Upper lobe of left lung (tissue), 6 donors: ENCODE results near the gene MARCHF9. TPM values are rescaled to one million over a fixed set of nuclear protein-coding genes. Genes with fewer than 3 reads are reported as not detected.
A peak's percentile ranks its signal among the peaks of the same experiment; 100 is the strongest.

ENCODE experiments used
- ATAC-seq, 2 donors: fragments of 200-7000 bp; cut with Tn5 transposase; one replicate each; pipeline ENCODE4 v1.9.1; 2022; ENCODE audit warnings: mild to moderate bottlenecking in 2 of 2, moderate library complexity in 2 of 2; ENCODE audit not compliant: low FRiP score in 2 of 2
- DNase-seq, 2 donors: peaks; one replicate each; pipeline ENCODE4 v3.0.0-alpha.2; 2019 to 2020
- H3K27ac ChIP-seq, 4 donors: fragments of 200-600 bp; sonication (generic); one replicate each; pipeline ENCODE4 v1.5.1; 2016 to 2019
- H3K27me3 ChIP-seq, 4 donors: fragments of 200-600 bp; sonication (generic); one replicate each; pipeline ENCODE4 v1.5.1; 2017 to 2019
- H3K36me3 ChIP-seq, 4 donors: fragments of 200-600 bp; sonication (generic); one replicate each; pipeline ENCODE4 v1.5.1; 2016 to 2019
- H3K4me1 ChIP-seq, 4 donors: fragments of 200-600 bp; sonication (generic); one replicate each; pipeline ENCODE4 v1.5.1; 2018 to 2019
- H3K4me3 ChIP-seq, 4 donors: fragments of 200-600 bp; sonication (generic); one replicate each; pipeline ENCODE4 v1.5.1; 2017 to 2019; ENCODE audit warnings: mild to moderate bottlenecking in 2 of 4, moderate library complexity in 1 of 4
- H3K9me3 ChIP-seq, 4 donors: fragments of 200-600 bp; sonication (generic); one replicate each; pipeline ENCODE4 v1.5.1; 2018 to 2019
- EP300 ChIP-seq, 4 donors: sonication (generic); formaldehyde crosslinking; IDR thresholded peaks; one replicate each; pipeline ENCODE4 v1.5.1; 2017; ENCODE audit warnings: antibody characterized with exemption in 4 of 4, control low read depth in 2 of 4
- POLR2A ChIP-seq, 4 donors: fragments of 450-650 bp; IDR thresholded peaks; one replicate each; pipeline ENCODE4 v1.5.1; 2016 to 2017; ENCODE audit warnings: antibody characterized with exemption in 4 of 4, mild to moderate bottlenecking in 2 of 4
- POLR2AphosphoS5 ChIP-seq, 2 donors: sonication (generic); formaldehyde crosslinking; IDR thresholded peaks; one replicate each; pipeline ENCODE4 v1.5.1; 2017; ENCODE audit warnings: antibody characterized with exemption in 2 of 2
- WGBS, 2 donors: methylation state at CpG; one replicate each; pipeline ENCODE4 v1.1.5; 2017 to 2018; 5-methylcytosine and 5-hydroxymethylcytosine counted together
- total RNA-seq, 6 donors: library from RNA; depleted of rRNA in 4 of 6; stranded (reverse); fragments of >200 nt in 4 of 6; gene quantifications; one replicate each; pipeline versions ENCODE4 v1.1.0 to v1.2.1, GENCODE V29; 2016 to 2021
- TF ChIP-seq, protein P1 (sequence below), 6 experiments: fragments of 450-650 bp in 4 of 6; fragments of 200-600 bp in 2 of 6; sonication (generic) in 2 of 6; IDR thresholded peaks; one replicate each; pipeline ENCODE4 v1.5.1; 2016 to 2019; ENCODE audit warnings: antibody characterized with exemption in 6 of 6
- donor health status: DM: no; HTN: no; CAD: no; lungs with moderate emphysema.
- donor health status: DM: no; HTN: yes; CAD: no; lungs with severe emphysema.

The MARCHF9 gene
- total RNA-seq, 6 donors from 2014 or later = 15.4 to 36.7 (median 21.3) TPM

DNA sequence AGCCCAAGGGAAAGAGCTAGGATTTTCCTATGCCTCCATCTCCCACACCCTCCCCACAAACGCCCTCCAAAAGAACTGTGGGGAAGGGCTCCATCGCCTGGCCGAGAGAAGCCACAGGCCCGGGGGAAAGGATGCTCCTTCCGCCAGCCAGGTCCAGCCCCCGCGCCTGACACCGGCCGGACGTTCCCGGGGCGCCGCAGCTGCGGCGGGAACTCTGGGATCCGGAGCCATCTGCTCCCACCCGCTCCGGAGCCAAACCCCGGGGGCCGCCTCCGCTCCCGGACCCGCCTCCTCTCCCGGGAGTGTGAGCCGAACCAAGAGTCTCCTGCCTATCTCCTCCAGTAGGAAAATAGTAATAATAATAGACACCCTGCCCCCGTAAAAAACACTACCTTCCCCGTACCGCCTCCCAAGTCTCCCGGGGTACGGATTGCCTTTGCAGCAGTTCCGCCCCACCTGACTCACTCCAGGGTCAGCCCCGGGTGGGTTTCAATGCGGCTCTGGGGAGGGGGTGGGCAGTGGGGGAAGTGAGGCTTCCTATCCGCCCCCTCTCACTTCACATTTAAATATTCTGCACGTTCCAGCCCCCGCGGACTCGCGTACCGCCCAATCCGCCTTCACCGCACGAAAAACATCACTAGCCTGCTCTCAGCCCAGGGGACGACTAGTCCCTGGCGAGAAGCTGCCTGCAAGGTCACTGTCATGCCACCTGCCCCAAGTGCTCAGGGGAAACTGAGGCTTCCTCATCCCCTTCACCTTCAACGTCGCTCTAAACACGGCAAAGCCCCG is 18.8 kb upstream of the MARCHF9 start:
- ATAC-seq = peak in 1 of 2 donors; percentile 18
- peak overlapping the region in 1 of 4 donors; percentile 8 for H3K4me3 ChIP-seq
- peaks cover 1 to 50% (median 22%) of the 10 kb centered on the region in 4 donors for H3K27me3 ChIP-seq
- H3K9me3 ChIP-seq = no peaks in the 10 kb centered on the region
- TF ChIP-seq POLR2A (IDR thresholded peaks at IDR 0.05) (no peak), POLR2AphosphoS5 (IDR thresholded peaks at IDR 0.05) (no peak), EP300 (IDR thresholded peaks at IDR 0.05) (no peak)
- TF ChIP-seq, protein P1, sequence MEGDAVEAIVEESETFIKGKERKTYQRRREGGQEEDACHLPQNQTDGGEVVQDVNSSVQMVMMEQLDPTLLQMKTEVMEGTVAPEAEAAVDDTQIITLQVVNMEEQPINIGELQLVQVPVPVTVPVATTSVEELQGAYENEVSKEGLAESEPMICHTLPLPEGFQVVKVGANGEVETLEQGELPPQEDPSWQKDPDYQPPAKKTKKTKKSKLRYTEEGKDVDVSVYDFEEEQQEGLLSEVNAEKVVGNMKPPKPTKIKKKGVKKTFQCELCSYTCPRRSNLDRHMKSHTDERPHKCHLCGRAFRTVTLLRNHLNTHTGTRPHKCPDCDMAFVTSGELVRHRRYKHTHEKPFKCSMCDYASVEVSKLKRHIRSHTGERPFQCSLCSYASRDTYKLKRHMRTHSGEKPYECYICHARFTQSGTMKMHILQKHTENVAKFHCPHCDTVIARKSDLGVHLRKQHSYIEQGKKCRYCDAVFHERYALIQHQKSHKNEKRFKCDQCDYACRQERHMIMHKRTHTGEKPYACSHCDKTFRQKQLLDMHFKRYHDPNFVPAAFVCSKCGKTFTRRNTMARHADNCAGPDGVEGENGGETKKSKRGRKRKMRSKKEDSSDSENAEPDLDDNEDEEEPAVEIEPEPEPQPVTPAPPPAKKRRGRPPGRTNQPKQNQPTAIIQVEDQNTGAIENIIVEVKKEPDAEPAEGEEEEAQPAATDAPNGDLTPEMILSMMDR (IDR thresholded peaks at IDR 0.05) = no peak
- WGBS, 2 donors = 37 to 52% methylated on average over 29 to 49 of the region's 49 CpGs
- H3K36me3 ChIP-seq = peaks cover 0 to 4% (median 1%) of the 10 kb centered on the region in 4 donors
- H3K27ac ChIP-seq = no peak overlapping the region
- peak in 1 of 2 donors; percentile 85 for DNase-seq
- peaks cover 26 to 49% (median 36%) of the 10 kb centered on the region in 4 donors for H3K4me1 ChIP-seq

DNA sequence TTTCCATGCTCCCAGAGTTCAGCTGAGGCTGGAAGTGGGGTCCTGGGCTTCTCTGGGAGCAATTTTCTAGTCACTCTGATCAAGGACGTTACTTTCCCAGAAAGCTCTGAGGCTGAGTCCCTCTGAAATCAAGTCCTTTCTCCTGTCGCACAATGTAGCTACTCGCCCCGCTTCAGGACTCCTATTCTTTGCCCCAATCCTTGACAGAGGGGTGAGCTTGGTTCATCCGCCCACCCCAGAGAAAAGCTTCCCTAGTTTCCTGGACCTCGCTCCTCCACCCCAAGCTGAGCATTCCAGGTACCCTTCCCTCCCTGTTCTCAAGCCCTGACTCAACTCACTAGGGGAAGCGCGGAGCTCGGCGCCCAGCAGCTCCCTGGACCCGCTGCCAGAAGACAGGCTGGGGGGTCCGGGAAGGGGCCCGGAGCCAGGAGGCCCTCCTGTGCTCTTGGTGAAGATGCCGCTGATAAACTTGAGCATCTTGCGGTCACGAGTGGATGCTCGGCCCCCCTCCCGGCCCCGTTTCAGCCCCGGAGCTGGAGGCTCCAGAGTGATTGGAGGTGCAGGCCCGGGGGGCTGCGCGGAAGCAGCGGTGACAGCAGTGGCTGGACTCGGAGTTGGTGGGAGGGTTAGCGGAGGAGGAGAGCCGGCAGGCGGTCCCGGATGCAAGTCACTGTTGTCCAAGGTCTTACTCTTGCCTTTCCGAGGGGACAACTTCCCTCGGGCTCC is 18.0 kb upstream of the MARCHF9 start:
- no peak for ATAC-seq
- Histone ChIP-seq H3K4me1 (peaks cover 26 to 50% (median 36%) of the 10 kb centered on the region in 4 donors), H3K9me3 (no peaks in the 10 kb centered on the region), H3K4me3 (peak overlapping the region in 2 of 4 donors; percentile 21 to 38), H3K36me3 (peaks cover 0 to 4% (median 0%) of the 10 kb centered on the region in 4 donors), H3K27ac (no peak overlapping the region), H3K27me3 (peaks cover 1 to 50% (median 22%) of the 10 kb centered on the region in 4 donors)
- TF ChIP-seq EP300 (IDR thresholded peaks at IDR 0.05) = no peak
- TF ChIP-seq, protein P1 (IDR thresholded peaks at IDR 0.05) = no peak
- no peak for TF ChIP-seq POLR2AphosphoS5 (IDR thresholded peaks at IDR 0.05)
- no peak for TF ChIP-seq POLR2A (IDR thresholded peaks at IDR 0.05)
- peak in 1 of 2 donors; percentile 81 for DNase-seq
- WGBS, 2 donors = 43 to 45% methylated on average over 22 to 30 of the region's 31 CpGs

DNA sequence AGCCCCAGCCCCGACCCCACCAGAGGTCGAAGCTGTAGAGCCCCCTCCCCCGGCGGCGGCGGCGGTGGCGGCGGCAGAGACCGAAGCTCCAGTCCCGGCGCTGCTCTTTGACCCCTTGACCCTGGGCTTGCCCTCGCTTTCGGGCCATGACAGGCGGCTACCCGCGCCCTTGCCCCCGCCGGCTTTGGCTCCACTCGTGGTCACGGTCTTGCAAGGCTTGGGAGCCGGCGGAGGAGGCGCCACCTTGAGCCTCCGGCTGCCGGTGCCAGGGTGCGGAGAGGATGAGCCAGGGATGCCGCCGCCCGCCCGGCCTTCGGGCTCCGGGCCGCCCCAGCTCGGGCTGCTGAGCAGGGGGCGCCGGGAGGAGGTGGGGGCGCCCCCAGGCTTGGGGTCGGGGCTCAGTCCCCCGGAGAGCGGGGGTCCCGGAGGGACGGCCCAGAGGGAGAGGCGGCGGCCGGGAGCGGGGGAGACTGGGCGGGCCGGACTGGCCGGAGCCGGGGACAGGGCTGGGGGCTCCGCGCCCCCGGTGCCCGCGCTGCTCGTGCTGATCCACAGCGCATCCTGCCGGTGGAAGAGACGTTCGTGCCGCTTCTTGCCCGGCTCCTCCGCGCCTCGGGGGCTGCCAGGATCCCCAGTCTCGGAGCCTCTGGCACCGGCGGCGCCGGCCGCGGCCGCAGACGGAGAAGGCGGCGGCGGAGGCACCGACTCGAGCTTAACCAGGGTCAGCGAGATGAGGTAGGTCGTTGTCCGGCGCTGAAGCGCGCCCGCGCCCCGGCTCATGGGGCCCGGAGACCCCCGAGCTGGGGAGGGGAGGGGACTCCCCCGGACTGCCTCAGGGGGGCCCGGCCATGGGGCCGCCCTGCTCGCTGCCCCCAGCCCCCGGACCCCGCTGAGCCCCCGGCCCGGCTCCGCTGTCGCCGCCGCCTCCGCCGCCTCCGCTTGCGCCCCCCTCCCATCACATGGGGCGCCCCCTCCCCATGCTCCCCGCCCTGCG is 17.1 kb upstream of the MARCHF9 start:
- 40 to 65% methylated on average over 36 to 45 of the region's 110 CpGs for WGBS, 2 donors
- ATAC-seq (peak in 1 of 2 donors; percentile 7), DNase-seq (peak in 1 of 2 donors; percentile 85)
- no peaks in the 10 kb centered on the region for H3K9me3 ChIP-seq
- TF ChIP-seq, protein P1 (IDR thresholded peaks at IDR 0.05) = peak in 2 of 6 experiments; percentile 6 to 12
- TF ChIP-seq POLR2AphosphoS5 (IDR thresholded peaks at IDR 0.05) = no peak
- peaks cover 1 to 50% (median 22%) of the 10 kb centered on the region in 4 donors for H3K27me3 ChIP-seq
- H3K36me3 ChIP-seq = peaks cover 0 to 4% (median 0%) of the 10 kb centered on the region in 4 donors
- H3K4me1 ChIP-seq = peaks cover 26 to 50% (median 36%) of the 10 kb centered on the region in 4 donors
- H3K4me3 ChIP-seq = peak overlapping the region in 3 of 4 donors; percentile 21 to 38 (median 38)
- no peak overlapping the region for H3K27ac ChIP-seq

DNA sequence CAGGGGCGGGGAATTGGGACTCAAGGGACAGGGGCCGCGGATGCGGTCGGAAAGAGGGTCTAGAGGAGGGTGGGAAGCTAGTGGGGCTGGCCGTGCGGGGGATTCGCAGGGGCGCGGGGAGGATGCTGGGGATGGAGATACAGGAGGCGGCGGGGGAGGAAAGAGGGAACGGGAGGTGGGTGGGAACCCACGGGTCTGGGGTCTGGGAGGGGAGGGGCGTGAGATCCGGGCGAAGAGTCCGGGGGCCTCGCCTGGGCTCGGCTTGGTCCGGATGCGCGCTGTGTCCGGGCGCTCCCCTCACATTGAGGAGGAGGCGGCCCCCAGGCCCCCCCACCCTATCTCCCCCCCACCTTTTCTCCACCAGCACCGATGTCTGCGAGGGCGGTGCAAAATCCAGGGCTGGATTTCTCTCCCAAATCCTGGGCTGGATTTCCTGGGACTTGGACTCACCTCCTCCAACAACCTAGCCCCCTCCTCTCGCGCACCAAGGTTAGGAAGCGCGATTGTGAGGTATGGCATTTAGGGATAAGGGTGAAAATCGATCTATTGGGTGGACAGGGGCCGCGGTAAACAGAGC is 16.2 kb upstream of the MARCHF9 start, which contains the start of gene AGAP2:
Gene AGAP2 (minus strand): TSS at position 82 of the 577 bp plus-strand sequence. CDS start 496 bp downstream, outside the sequence.
- 31 to 48% methylated on average over 34 of the region's 36 CpGs for WGBS, 2 donors
- H3K4me1 ChIP-seq = peaks cover 26 to 50% (median 36%) of the 10 kb centered on the region in 4 donors

More for the DNA sequence above, 16.2 kb upstream of the MARCHF9 start, which contains the start of gene AGAP2:
- Histone ChIP-seq H3K36me3 (peaks cover 0 to 1% (median 0%) of the 10 kb centered on the region in 4 donors), H3K9me3 (no peaks in the 10 kb centered on the region), H3K27me3 (peaks cover 1 to 50% (median 22%) of the 10 kb centered on the region in 4 donors), H3K27ac (no peak within 1 kb of the TSS), H3K4me3 (peak within 1 kb of the TSS in 3 of 4 donors; percentile 21 to 38 (median 38))
- no peak for TF ChIP-seq POLR2AphosphoS5 (IDR thresholded peaks at IDR 0.05)
- DNase-seq = peak in 1 of 2 donors; percentile 72
- ATAC-seq = no peak
